NCI-H526 treated with DMSO at 0.1 percent for 48 hours (cell line): ENCODE data around the gene PPP1R37.

Experiments used
- DNase-seq: peaks from one replicate; lab custom pipeline; 2025; lab: John Stamatoyannopoulos, UW

PPP1R37 gene, protein sequence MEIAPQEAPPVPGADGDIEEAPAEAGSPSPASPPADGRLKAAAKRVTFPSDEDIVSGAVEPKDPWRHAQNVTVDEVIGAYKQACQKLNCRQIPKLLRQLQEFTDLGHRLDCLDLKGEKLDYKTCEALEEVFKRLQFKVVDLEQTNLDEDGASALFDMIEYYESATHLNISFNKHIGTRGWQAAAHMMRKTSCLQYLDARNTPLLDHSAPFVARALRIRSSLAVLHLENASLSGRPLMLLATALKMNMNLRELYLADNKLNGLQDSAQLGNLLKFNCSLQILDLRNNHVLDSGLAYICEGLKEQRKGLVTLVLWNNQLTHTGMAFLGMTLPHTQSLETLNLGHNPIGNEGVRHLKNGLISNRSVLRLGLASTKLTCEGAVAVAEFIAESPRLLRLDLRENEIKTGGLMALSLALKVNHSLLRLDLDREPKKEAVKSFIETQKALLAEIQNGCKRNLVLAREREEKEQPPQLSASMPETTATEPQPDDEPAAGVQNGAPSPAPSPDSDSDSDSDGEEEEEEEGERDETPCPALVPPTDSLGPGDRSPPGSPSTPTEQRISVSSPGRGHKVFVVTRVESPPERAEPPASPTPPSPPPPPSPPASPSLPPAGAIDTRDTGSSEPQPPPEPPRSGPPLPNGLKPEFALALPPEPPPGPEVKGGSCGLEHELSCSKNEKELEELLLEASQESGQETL

DNA sequence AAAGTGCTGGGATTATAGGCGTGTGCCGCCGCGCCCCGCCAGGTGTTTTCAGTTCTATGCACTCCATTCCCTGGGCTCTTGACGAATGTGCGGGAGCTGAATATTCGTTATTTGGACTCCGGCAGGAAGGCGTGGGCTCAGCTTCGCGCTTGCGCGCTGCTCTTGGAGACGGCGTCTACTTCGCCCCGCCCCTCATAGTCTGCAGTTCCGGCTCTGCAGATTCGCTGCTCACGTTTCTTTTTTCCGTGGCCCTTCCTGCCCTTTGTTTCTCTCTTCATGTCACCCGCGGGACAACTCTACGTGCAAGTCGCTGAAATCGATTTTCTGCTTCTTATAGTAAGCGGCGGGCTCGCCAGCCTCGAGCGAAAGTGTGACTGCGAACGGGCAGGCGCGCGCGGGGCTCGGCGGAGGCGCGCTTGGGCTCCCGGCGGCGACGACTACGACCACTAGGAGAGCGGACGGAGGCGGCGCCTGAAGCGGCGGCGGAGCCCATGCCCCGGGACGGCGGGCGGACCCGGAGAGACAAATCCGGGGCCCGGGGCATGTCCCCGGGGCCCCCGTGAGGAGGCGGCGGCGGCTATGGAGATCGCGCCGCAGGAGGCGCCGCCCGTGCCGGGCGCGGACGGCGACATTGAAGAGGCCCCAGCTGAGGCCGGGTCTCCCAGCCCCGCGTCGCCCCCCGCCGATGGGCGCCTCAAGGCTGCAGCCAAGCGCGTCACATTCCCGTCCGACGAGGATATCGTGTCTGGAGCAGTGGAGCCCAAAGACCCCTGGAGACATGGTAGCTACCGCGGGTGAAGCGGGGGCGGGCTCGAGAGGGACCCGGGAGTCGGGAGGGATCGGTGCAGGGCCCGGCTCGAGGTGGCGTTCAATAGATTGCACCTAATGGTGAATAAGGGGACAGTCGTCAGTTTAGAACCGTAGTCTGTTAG, at the start of gene PPP1R37:
TSS of gene PPP1R37 (plus strand) at position 433 of the 932 bp plus-strand sequence. CDS start at position 580, 147 bp downstream.
- DNase-seq, result peak; percentile 92

DNA sequence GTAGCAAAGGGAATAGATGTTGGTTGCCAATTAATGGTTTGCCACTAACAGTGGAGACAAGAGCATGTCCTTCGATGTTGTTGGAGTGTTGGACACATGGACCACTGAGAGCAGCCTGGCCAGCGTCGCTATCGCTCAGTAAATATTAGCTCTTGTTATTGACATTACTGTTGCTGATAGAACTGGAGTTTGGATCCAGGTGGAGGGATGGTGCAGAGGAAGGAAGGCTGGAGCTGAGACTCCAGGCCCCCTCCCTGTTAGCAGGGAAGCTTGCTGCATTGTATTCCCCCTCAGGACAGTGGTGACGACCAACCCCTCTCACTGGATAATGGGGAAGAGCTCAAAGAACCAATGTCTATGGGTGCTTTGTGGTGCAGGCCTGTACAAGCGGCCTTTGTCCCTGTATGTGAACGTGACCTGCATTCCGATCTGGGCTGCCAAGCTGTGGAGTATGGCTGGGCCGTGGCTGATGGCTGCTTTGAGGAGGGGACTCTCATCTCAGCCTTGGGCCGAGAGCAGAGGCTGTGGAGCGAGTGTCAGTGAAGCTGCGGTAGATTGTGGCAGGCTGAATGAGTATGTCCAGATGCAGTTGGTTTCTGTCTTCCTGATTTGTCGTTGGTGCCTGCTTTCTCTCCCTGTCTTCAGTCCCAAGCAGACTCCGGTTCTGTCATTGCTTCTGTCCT, 47.2 kb upstream of the PPP1R37 start:
- DNase-seq, result no peak

- DNase-seq, result no peak
These were observed 46.6 kb upstream of the PPP1R37 start for GRCh38 chr19:45046355-45046754.

DNA sequence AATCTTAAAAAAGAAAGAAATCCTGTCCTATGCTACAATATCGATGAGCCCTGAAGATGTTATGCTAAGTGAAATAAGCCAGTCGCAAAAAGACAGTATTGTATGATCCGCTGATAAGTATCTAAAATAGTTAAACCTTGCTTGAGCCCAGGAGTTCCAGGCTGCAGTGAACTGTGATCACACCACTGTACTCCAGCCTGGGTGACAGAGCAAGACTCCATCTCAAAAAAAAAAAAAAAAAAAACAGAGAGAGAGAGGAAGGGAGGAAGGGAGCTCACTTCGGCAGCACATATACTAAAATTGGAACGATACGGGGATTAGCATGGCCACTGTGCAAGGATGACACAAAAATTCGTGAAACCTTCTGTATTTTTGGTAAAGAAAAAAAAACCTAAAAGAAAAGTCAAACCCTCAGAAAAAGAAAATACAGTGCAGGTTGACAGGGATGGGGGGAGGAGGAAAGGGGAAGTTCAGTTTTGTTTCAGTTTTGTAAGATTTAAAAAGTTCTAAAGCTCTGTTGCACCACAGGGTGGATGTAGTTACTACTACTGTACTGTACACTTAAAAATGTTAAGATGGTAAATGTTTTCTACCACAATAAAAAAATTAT, 45.7 kb upstream of the PPP1R37 start:
- no peak for DNase-seq

DNA sequence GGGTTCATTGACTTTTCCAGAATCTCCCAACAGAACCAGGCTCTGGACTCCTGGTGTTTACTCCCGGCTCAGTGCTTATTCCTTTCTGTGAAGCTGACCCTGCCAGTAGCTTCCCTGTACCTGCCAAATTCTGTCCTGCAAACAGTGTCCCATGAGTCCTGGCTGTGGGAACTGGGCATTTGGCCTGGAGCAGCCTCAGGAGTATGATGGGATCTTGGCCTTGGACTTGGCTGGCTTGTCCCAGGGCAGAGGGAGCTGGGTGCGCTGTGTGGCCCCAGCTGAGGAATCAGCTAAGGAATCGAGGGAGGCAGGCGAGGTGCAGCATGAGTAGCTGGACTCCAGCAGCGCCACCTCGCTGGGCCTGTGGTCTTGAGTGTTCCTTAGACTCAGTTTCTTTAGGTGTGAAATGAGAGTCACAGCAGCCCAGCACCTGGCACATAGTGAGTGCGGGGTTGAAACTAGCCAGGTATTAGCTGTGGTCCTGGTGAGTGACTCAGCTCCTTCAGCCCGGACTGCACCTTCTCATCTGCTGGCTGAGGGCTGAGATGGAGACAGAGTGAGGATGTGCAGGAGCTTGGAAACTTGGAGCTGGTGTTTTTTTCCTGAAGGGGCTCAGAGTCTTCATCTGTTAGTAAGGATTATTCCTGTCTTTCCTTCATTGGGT, 43.8 kb upstream of the PPP1R37 start:
- no peak for DNase-seq

DNA sequence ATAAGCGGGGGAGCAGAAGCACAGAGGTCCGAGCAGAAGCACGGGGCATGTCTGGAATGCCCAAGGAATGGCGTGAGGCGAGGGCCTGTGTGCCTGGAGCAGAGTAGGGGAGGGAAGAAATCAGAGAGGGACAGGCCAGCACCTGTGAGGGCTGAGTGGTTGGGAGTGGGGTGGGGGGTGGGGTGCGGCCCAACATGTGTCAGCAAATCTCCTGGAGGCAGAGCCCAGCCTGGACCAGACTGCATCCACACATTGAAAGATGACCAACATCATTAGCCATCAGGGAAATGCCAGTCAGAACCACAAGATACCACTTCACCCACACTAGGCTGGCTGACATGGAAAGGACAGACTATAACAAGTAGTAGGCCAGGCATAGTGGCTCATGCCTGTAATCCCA, 42.9 kb upstream of the PPP1R37 start:
- no peak for DNase-seq

- DNase-seq, result no peak
These were observed 40.9 kb upstream of the PPP1R37 start for GRCh38 chr19:45051929-45052579.

GRCh38 chr19:45056831-45057230, 36.1 kb upstream of the PPP1R37 start:
- DNase-seq, result no peak

- DNase-seq, result no peak
These were observed 35.5 kb upstream of the PPP1R37 start for GRCh38 chr19:45057444-45057843.

GRCh38 chr19:45058622-45059159, 34.3 kb upstream of the PPP1R37 start:
- DNase-seq, result no peak

- DNase-seq, result peak; percentile 44
These were observed 33.6 kb upstream of the PPP1R37 start for GRCh38 chr19:45059258-45059965.

- no peak for DNase-seq
These were observed 31.0 kb upstream of the PPP1R37 start for GRCh38 chr19:45061965-45062364.

GRCh38 chr19:45063851-45064801, 28.9 kb upstream of the PPP1R37 start:
- no peak for DNase-seq

- DNase-seq, result no peak
These were observed 25.9 kb upstream of the PPP1R37 start for GRCh38 chr19:45066921-45067661.

GRCh38 chr19:45068041-45068440, 24.9 kb upstream of the PPP1R37 start:
- DNase-seq, result no peak

DNA sequence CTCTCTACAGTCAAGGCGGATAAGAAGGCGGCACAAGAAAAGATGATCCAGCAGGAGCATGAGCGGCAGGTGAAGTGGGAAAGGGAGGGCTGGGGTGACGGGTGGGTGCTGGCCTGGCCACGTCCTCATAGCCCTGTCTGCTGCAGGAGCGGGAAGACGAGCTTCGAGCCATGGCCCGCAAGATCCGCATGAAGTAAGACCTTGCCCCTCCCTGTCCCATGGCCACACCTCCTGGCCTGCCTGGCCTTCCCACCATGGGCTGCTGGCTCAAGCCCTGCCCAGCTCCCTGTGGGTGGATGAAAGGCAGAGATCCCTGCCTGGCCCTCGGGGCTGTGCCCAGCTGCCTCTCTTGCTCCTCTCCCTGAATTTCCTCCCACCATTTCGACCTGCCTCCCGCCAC, 23.9 kb upstream of the PPP1R37 start:
- DNase-seq, result no peak

GRCh38 chr19:45070214-45070613, 22.8 kb upstream of the PPP1R37 start:
- DNase-seq, result no peak
